ENCODE measurements around the gene ABCC12. TPM values are rescaled to one million over a fixed set of nuclear protein-coding genes. Genes with fewer than 3 reads are reported as not detected.

Gene ABCC12
- polyA plus RNA-seq, 4 donors = not detected

- DNase-seq = no peak
- WGBS, 3 donors = 55 to 79% (median 60%) methylated on average over 5 of the region's 5 CpGs
These were observed 44.8 kb downstream of the ABCC12 start for GRCh38 chr16:48110982-48111381.

DNA sequence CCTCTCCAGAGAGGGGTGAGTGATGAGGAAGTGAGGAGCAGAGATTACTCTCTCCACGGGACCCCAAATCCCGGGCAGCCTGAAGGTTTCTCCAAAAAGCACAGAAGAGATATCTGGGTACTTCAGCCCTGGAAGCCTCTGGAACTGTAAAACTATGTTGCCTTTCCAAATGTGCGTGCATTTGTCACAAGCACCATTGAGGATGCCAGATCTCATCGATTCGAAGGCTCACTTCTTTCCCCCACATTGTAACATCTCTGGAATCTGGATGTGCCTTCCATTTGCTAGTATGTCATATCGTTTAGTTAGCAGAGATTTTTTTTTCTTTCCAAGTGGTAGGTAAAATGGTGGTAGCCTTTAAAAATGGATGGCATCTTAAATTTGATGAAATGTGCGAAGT lies 45.8 kb downstream of the ABCC12 start:
- DNase-seq (no peak), FAIRE-seq (no peak)
- no peaks in the 10 kb centered on the region for H3K9me3 ChIP-seq (ENCODE audit: control insufficient read depth in 2 of 2, insufficient read depth in 1 of 2, low read depth in 1 of 2, low read length in 1 of 2)
- no peak overlapping the region for H3K27ac ChIP-seq (ENCODE audit: low read depth in 1 of 3, low read length in 2 of 3)
- H3K4me3 ChIP-seq (ENCODE audit: low read depth in 1 of 3, low read length in 3 of 3) = no peak overlapping the region
- no peaks in the 10 kb centered on the region for H3K36me3 ChIP-seq (ENCODE audit: control insufficient read depth in 3 of 3, insufficient read depth in 2 of 3, low read depth in 1 of 3, low read length in 3 of 3)
- 80 to 84% (median 80%) methylated on average over 7 of the region's 7 CpGs for WGBS, 3 donors
- H3K27me3 ChIP-seq (ENCODE audit: control insufficient read depth in 3 of 3, insufficient read depth in 3 of 3, low read length in 3 of 3) = peaks cover 0 to 2% (median 0%) of the 10 kb centered on the region in 3 donors
- no peaks in the 10 kb centered on the region for H3K4me1 ChIP-seq (ENCODE audit: control insufficient read depth in 3 of 3, insufficient read depth in 2 of 3, low read depth in 1 of 3, low read length in 2 of 3)

More at GRCh38 chr16:48110982-48111381, 44.8 kb downstream of the ABCC12 start:
- Histone ChIP-seq H3K4me1 (ENCODE audit: control insufficient read depth in 3 of 3, insufficient read depth in 2 of 3, low read depth in 1 of 3, low read length in 2 of 3) (no peaks in the 10 kb centered on the region), H3K27ac (ENCODE audit: low read depth in 1 of 3, low read length in 2 of 3) (no peak overlapping the region), H3K36me3 (ENCODE audit: control insufficient read depth in 3 of 3, insufficient read depth in 2 of 3, low read depth in 1 of 3, low read length in 3 of 3) (no peaks in the 10 kb centered on the region), H3K27me3 (ENCODE audit: control insufficient read depth in 3 of 3, insufficient read depth in 3 of 3, low read length in 3 of 3) (peaks cover 0 to 2% (median 0%) of the 10 kb centered on the region in 3 donors), H3K4me3 (ENCODE audit: low read depth in 1 of 3, low read length in 3 of 3) (no peak overlapping the region), H3K9me3 (ENCODE audit: control insufficient read depth in 2 of 2, insufficient read depth in 1 of 2, low read depth in 1 of 2, low read length in 1 of 2) (no peaks in the 10 kb centered on the region)
- no peak for FAIRE-seq

DNA sequence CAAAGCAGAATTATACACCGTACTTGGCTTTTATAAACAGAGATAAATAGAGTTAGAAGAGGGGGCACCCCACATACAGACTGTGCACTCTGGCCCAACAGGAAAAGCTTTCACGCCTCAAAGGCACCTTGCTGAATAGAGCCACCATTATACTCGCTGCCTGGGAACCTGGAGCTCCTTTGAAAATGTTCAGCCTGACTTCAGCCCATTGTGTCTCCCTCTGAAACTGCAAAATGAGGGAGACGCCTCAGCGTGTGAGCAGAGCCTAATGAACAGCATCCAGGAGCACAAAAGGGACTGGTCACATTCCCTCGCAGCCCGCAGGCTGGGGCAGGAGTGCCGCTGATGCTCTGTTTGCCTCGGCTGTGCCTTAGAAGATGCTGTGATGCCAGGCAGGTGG lies 46.3 kb downstream of the ABCC12 start:
- no peak overlapping the region for H3K4me3 ChIP-seq (ENCODE audit: low read depth in 1 of 3, low read length in 3 of 3)
- H3K4me1 ChIP-seq (ENCODE audit: control insufficient read depth in 3 of 3, insufficient read depth in 2 of 3, low read depth in 1 of 3, low read length in 2 of 3) = no peaks in the 10 kb centered on the region
- peaks cover 0 to 2% (median 0%) of the 10 kb centered on the region in 3 donors for H3K27me3 ChIP-seq (ENCODE audit: control insufficient read depth in 3 of 3, insufficient read depth in 3 of 3, low read length in 3 of 3)
- no peaks in the 10 kb centered on the region for H3K9me3 ChIP-seq (ENCODE audit: control insufficient read depth in 2 of 2, insufficient read depth in 1 of 2, low read depth in 1 of 2, low read length in 1 of 2)
- 68 to 73% (median 70%) methylated on average over 9 of the region's 9 CpGs for whole genome bisulfite sequencing, 3 donors
- H3K27ac ChIP-seq (ENCODE audit: low read depth in 1 of 3, low read length in 2 of 3) = no peak overlapping the region
- no peak for FAIRE-seq
- DNase-seq = no peak
- no peaks in the 10 kb centered on the region for H3K36me3 ChIP-seq (ENCODE audit: control insufficient read depth in 3 of 3, insufficient read depth in 2 of 3, low read depth in 1 of 3, low read length in 3 of 3)

DNA sequence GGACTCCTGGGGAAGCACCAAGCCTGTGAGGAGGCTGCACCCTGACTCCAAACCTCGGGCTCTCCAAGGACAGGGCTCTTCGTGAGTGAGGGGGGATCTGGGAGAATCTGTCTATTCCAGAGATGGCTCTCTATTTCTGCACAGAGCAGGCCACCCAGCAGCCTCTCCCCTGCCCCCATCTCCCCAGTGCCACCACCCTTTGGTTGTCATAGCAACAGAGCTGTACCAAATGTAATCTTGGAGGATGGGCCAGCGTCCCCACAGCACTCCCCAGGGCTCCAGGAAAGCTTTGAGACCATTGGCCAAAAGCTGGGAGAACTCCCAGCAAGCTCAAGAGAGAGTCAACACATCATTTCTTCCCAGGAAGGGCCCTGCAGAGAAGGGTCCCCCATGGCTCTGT lies 49.3 kb downstream of the ABCC12 start:
- H3K27me3 ChIP-seq (ENCODE audit: control insufficient read depth in 3 of 3, insufficient read depth in 3 of 3, low read length in 3 of 3) = no peaks in the 10 kb centered on the region
- H3K36me3 ChIP-seq (ENCODE audit: control insufficient read depth in 3 of 3, insufficient read depth in 2 of 3, low read depth in 1 of 3, low read length in 3 of 3) = no peaks in the 10 kb centered on the region
- no peaks in the 10 kb centered on the region for H3K4me1 ChIP-seq (ENCODE audit: control insufficient read depth in 3 of 3, insufficient read depth in 2 of 3, low read depth in 1 of 3, low read length in 2 of 3)
- FAIRE-seq = no peak
- H3K4me3 ChIP-seq (ENCODE audit: low read depth in 1 of 3, low read length in 3 of 3) = no peak overlapping the region
- no peaks in the 10 kb centered on the region for H3K9me3 ChIP-seq (ENCODE audit: control insufficient read depth in 2 of 2, insufficient read depth in 1 of 2, low read depth in 1 of 2, low read length in 1 of 2)
- DNase-seq = no peak
- 32 to 57% (median 45%) methylated on average over 3 of the region's 3 CpGs for WGBS, 3 donors
- no peak overlapping the region for H3K27ac ChIP-seq (ENCODE audit: low read depth in 1 of 3, low read length in 2 of 3)

Other genes with a start within 250 kb of the ABCC12 start
- 10 to 100 TPM; 18.1 to 48.3 (median 27.4) TPM for gene LONP2, start 88.3 kb upstream of the ABCC12 start, polyA plus RNA-seq
- gene ABCC11, start 91.5 kb upstream of the ABCC12 start, polyA plus RNA-seq = under 1 TPM in 3 of 4 donors, not detected in 1; 0.15 to 0.22 (median 0.15) TPM
- 10 to 100 TPM; 18.8 to 40.1 (median 20.5) TPM for gene SIAH1, start 229.4 kb upstream of the ABCC12 start, polyA plus RNA-seq

Measured in small intestine (tissue), 7 donors.